ENCODE measurements around the gene JMJD8.
A peak's percentile ranks its signal among the peaks of the same experiment; 100 is the strongest.

Gene JMJD8, protein sequence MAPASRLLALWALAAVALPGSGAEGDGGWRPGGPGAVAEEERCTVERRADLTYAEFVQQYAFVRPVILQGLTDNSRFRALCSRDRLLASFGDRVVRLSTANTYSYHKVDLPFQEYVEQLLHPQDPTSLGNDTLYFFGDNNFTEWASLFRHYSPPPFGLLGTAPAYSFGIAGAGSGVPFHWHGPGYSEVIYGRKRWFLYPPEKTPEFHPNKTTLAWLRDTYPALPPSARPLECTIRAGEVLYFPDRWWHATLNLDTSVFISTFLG

DNA sequence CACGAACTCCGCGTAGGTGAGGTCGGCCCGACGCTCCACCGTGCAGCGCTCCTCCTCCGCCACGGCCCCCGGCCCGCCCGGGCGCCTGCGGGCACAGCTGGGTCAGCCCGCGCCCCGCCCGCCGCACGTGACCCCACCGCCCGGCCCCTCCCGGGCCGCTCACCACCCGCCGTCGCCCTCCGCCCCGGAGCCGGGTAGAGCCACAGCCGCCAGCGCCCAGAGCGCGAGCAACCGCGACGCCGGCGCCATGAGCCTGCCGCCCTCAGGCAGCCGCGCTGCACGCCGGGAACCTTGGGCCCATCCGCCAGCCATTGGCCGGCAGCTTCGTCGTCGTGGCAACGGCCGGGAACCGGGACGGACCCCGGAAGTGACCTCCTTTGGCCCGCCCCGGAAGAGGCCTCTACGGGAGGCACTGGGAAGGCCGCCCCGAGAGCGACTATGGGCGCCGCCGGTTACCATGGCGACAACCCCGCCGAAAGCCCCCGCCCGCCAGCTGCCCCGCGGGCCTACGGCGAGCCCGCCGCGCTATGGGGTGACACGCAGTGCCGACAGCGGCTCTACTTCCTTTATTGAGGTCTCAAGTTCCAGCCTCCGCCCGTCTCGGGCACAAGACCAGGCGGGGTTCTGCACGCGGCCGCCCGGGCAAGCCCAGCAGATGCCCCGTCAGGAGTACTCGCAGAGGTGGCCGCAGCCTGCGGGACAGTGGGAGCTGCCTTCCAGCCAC is at the start of gene JMJD8:
Gene JMJD8, minus strand, starts transcription at position 264 of the 724 bp plus-strand sequence. Its CDS starts 15 bp downstream, at position 249.
- H3K4me3 ChIP-seq (ENCODE audit: low read depth, low read length), result peak within 1 kb of the TSS; percentile 86
- TF ChIP-seq, protein P1, sequence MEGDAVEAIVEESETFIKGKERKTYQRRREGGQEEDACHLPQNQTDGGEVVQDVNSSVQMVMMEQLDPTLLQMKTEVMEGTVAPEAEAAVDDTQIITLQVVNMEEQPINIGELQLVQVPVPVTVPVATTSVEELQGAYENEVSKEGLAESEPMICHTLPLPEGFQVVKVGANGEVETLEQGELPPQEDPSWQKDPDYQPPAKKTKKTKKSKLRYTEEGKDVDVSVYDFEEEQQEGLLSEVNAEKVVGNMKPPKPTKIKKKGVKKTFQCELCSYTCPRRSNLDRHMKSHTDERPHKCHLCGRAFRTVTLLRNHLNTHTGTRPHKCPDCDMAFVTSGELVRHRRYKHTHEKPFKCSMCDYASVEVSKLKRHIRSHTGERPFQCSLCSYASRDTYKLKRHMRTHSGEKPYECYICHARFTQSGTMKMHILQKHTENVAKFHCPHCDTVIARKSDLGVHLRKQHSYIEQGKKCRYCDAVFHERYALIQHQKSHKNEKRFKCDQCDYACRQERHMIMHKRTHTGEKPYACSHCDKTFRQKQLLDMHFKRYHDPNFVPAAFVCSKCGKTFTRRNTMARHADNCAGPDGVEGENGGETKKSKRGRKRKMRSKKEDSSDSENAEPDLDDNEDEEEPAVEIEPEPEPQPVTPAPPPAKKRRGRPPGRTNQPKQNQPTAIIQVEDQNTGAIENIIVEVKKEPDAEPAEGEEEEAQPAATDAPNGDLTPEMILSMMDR (IDR thresholded peaks at IDR 0.05; ENCODE audit: borderline replicate concordance, insufficient read depth, low read depth, low read length), result no peak

DNA sequence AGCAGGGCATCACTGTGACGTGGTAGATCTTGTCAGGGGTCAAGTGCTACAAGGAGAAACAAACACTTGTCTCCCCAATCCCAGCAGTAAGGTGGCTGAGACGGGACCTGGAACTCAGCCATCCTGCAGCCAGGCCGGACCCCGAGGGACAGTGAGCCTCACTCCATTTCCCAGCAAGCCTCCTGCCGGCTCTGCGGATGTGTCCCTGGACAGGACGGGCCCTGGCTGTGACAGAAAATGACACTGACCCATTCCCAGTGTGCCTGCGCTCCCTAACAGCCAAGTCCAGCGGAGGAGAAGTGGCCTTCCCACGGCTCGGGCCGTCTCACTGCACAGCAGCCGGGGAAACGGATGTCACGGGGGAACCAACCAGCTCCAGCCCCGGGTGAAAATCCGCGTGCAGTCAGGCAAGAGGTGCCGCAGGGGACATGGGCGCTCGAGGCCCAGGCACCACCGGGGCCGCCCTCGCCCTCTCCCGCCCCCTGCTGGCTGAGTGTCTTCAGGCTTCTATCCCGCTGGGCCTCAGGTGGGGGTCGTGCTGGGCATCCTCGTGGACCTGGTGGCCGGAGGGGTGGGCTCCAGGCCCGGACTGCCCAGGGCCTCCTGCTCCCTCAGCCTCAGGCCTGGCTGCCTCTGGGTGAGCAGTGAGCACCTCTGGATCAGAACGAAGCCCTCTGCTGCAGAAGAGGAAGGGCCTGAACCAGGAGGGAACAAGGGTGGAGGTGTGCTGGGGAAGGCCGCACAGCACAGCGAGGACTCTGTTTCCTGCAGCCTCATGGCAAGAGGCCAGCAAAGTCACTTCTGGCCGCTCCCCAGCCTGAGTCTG is 49.5 kb upstream of the JMJD8 start:
- H3K4me3 ChIP-seq (ENCODE audit: low read depth, low read length), result no peak overlapping the region
- TF ChIP-seq, protein P1 (IDR thresholded peaks at IDR 0.05; ENCODE audit: borderline replicate concordance, insufficient read depth, low read depth, low read length), result peak; percentile 58

DNA sequence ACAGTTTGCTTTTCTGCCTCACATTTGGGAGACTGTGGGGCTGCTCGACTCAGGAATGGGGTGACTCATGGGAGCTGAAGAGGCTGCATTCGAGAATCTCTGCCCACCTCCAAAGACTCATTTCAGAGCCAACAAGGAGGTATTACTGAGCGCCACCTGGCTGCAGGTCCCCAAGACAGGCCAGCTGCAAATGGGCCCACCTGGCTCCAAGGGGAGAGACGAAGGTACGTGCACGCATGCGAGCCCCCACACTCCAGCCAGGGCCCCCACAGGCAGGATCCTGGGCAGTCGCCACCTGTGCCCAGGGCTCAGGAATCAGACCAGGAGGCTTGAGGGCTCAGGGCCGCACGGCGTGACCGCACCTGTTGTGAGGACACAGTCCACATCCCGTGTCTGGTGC is 48.8 kb upstream of the JMJD8 start:
- TF ChIP-seq, protein P1 (IDR thresholded peaks at IDR 0.05; ENCODE audit: borderline replicate concordance, insufficient read depth, low read depth, low read length), result no peak
- no peak overlapping the region for H3K4me3 ChIP-seq (ENCODE audit: low read depth, low read length)

DNA sequence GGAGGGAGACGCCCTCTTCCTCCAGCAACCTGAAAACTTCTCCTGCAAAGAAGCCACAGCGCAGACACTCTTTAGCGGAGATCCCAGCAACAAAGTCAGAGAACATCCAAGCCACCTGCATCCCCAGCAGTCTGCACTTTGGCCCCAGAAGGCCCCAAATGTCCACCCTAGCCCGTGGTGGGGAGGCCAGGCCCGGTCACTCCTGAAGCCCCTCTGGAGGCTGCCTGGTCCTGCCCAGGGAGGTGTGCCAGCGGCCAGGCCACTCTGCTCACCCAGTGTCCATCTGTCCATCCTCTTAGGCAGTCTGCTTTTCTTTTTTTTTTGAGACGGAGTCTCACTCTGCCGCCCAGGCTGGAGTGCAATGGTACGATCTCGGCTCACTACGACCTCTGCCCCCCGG is 48.2 kb upstream of the JMJD8 start:
- TF ChIP-seq, protein P1 (IDR thresholded peaks at IDR 0.05; ENCODE audit: borderline replicate concordance, insufficient read depth, low read depth, low read length), result no peak

DNA sequence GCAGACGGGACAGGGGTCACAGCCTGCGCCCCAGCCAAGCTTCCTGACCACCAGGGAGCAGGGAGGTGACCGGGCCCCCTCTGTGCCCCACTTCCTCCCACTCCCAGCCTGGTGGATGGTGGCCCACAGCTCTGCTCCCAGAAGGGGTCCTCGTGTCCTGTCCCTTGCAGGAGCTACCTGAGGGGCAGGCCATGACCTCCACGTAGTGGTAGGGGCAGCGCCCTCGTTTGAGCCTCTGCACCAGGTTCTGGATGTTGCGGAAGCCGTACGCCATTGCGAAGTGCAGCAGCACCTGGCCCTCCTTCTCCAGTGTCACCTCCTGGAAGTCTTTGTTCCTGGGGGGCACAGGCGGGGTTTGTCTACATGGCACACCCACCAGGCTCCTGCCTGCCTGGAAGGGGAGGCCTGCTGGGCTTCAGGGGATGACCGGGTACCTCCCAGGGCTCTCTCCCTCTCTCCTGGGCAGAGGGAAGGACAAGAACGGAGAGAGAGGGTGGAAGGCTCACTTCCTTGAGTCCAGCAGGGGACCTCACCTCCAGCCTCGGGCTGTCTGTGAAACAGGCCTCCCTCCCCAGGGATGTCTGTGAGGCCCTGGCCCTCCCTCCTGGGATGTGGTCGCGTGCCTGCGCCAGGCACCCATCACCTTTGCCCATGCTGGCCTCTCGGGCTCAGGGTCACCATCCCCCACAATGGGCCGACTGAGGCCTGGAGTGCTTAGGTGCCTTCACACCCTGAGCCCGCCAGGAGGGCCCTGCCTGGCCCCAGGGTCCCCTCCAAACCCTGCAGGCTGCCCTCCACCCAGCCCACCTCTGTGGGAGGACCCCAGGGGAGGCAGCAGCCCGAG is 46.8 kb upstream of the JMJD8 start:
- TF ChIP-seq, protein P1 (IDR thresholded peaks at IDR 0.05; ENCODE audit: borderline replicate concordance, insufficient read depth, low read depth, low read length), result no peak
- H3K4me3 ChIP-seq (ENCODE audit: low read depth, low read length), result no peak overlapping the region

More for the DNA sequence above, 48.2 kb upstream of the JMJD8 start:
- H3K4me3 ChIP-seq (ENCODE audit: low read depth, low read length), result no peak overlapping the region

Data from GM12875 (cell line).